ENCODE data around the gene GH2.
A peak's percentile ranks its signal among the peaks of the same experiment; 100 is the strongest.
"Not testable (repeated sequence)": the region's sequence is repeated elsewhere in the genome, so short reads cannot be mapped to it uniquely, and the experiment has no call there.

GH2 gene

GRCh38 chr17:63920050-63920449 is 38.3 kb upstream of the GH2 start:
- H3K9me3 ChIP-seq (ENCODE audit: control insufficient read depth, insufficient read depth, low read length) = not testable (repeated sequence)

GRCh38 chr17:63919311-63919723 is 37.6 kb upstream of the GH2 start:
- no peak overlapping the region for H3K27ac ChIP-seq (ENCODE audit: low read depth, low read length)
- no peaks in the 10 kb centered on the region; the same call in 1 of the 2 replicates for H3K4me1 ChIP-seq (ENCODE audit: control insufficient read depth, insufficient read depth, low read length)
- H3K36me3 ChIP-seq (ENCODE audit: control insufficient read depth, insufficient read depth, low read length) = no peaks in the 10 kb centered on the region
- no peaks in the 10 kb centered on the region for H3K9me3 ChIP-seq (ENCODE audit: control insufficient read depth, insufficient read depth, low read length)
- no peak overlapping the region for H3K9ac ChIP-seq (ENCODE audit: low read depth, low read length)
- H3K27me3 ChIP-seq (ENCODE audit: control insufficient read depth, insufficient read depth, low read length) = no peaks in the 10 kb centered on the region; the same call in 1 of the 2 replicates
- no peak overlapping the region for H3K4me3 ChIP-seq (ENCODE audit: low read depth, low read length)

More at GRCh38 chr17:63920050-63920449, 38.3 kb upstream of the GH2 start:
- not testable (repeated sequence) for H3K4me3 ChIP-seq (ENCODE audit: low read depth, low read length); H3K9ac ChIP-seq (ENCODE audit: low read depth, low read length); H3K27ac ChIP-seq (ENCODE audit: low read depth, low read length); H3K36me3 ChIP-seq (ENCODE audit: control insufficient read depth, insufficient read depth, low read length); H3K27me3 ChIP-seq (ENCODE audit: control insufficient read depth, insufficient read depth, low read length); H3K4me1 ChIP-seq (ENCODE audit: control insufficient read depth, insufficient read depth, low read length)

DNA sequence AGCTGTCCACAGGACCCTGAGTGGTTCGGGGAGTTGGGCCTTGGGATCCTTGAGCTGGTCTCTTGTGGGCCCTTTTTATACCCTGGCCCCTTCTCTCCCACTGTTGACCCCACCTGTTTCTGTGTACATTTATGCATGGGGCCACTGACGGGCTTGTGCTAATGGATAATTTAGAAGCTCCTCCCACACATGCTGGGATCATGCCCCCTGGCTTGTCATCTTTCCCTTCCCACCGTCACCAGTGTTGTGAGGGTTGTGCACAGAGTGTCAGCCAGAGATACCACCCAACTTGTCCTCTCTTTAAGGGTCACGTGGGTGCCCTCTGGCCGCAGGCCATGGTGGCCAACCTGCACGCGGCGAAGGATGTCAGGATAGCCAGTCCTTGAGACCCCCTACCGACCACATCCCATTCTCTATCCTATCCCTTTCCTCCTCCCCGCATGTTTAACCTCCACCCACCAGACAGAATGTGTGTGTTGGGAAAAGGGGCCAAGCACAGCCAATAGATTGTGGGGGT is 37.1 kb upstream of the GH2 start, which contains the start of gene GH1:
Gene GH1, minus strand, starts transcription at position 51 of the 517 bp plus-strand sequence. CDS start 63 bp downstream, outside the sequence.
- peak within 1 kb of the TSS; percentile 25; the same call in 1 of the 2 replicates for H3K4me3 ChIP-seq (ENCODE audit: low read depth, low read length)
- H3K27me3 ChIP-seq (ENCODE audit: control insufficient read depth, insufficient read depth, low read length); H3K36me3 ChIP-seq (ENCODE audit: control insufficient read depth, insufficient read depth, low read length); H3K27ac ChIP-seq (ENCODE audit: low read depth, low read length); H3K9me3 ChIP-seq (ENCODE audit: control insufficient read depth, insufficient read depth, low read length); H3K4me1 ChIP-seq (ENCODE audit: control insufficient read depth, insufficient read depth, low read length); H3K9ac ChIP-seq (ENCODE audit: low read depth, low read length): not testable (repeated sequence)

GRCh38 chr17:63918305-63918704 is 36.6 kb upstream of the GH2 start:
- H3K27me3 ChIP-seq (ENCODE audit: control insufficient read depth, insufficient read depth, low read length) = no peaks in the 10 kb centered on the region; the same call in 1 of the 2 replicates
- H3K4me1 ChIP-seq (ENCODE audit: control insufficient read depth, insufficient read depth, low read length) = no peaks in the 10 kb centered on the region; the same call in 1 of the 2 replicates
- H3K9ac ChIP-seq (ENCODE audit: low read depth, low read length) = no peak overlapping the region
- no peaks in the 10 kb centered on the region for H3K36me3 ChIP-seq (ENCODE audit: control insufficient read depth, insufficient read depth, low read length)
- H3K9me3 ChIP-seq (ENCODE audit: control insufficient read depth, insufficient read depth, low read length) = no peaks in the 10 kb centered on the region
- peak overlapping the region; percentile 25; the same call in 1 of the 2 replicates for H3K4me3 ChIP-seq (ENCODE audit: low read depth, low read length)
- no peak overlapping the region for H3K27ac ChIP-seq (ENCODE audit: low read depth, low read length)

DNA sequence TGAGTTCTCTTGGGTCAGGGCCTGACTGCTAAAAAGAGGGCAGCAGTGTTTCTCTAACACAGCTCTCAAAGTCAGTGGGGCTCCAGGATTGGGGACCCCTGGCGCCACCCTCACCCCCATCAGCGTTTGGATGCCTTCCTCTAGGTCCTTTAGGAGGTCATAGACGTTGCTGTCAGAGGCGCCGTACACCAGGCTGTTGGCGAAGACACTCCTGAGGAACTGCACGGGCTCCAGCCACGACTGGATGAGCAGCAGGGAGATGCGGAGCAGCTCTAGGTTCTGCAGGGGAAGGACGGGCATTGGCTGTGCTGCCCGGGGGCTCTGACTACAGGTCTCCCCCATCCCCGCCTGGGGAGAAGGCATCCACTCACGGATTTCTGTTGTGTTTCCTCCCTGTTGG is 35.9 kb upstream of the GH2 start:
- Histone ChIP-seq H3K9me3 (ENCODE audit: control insufficient read depth, insufficient read depth, low read length) (no peaks in the 10 kb centered on the region), H3K9ac (ENCODE audit: low read depth, low read length) (no peak overlapping the region), H3K36me3 (ENCODE audit: control insufficient read depth, insufficient read depth, low read length) (no peaks in the 10 kb centered on the region), H3K27me3 (ENCODE audit: control insufficient read depth, insufficient read depth, low read length) (no peaks in the 10 kb centered on the region; the same call in 1 of the 2 replicates), H3K4me1 (ENCODE audit: control insufficient read depth, insufficient read depth, low read length) (no peaks in the 10 kb centered on the region; the same call in 1 of the 2 replicates), H3K4me3 (ENCODE audit: low read depth, low read length) (no peak overlapping the region; the same call in 1 of the 2 replicates), H3K27ac (ENCODE audit: low read depth, low read length) (no peak overlapping the region)

DNA sequence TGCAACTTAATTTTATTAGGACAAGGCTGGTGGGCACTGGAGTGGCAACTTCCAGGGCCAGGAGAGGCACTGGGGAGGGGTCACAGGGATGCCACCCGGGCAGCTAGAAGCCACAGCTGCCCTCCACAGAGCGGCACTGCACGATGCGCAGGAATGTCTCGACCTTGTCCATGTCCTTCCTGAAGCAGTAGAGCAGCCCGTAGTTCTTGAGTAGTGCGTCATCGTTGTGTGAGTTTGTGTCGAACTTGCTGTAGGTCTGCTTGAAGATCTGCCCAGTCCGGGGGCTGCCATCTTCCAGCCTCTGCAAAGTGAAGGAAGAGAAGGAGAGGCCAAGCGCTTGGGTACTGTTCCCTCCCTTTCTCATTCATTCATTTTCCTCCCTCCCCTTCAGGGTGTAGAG is 35.5 kb upstream of the GH2 start:
- H3K4me1 ChIP-seq (ENCODE audit: control insufficient read depth, insufficient read depth, low read length); H3K9me3 ChIP-seq (ENCODE audit: control insufficient read depth, insufficient read depth, low read length); H3K36me3 ChIP-seq (ENCODE audit: control insufficient read depth, insufficient read depth, low read length): not testable (repeated sequence)

GRCh38 chr17:63916566-63917185 is 34.9 kb upstream of the GH2 start:
- no peak overlapping the region for H3K27ac ChIP-seq (ENCODE audit: low read depth, low read length)
- H3K27me3 ChIP-seq (ENCODE audit: control insufficient read depth, insufficient read depth, low read length) = no peaks in the 10 kb centered on the region; the same call in 1 of the 2 replicates
- H3K4me3 ChIP-seq (ENCODE audit: low read depth, low read length) = no peak overlapping the region
- H3K4me1 ChIP-seq (ENCODE audit: control insufficient read depth, insufficient read depth, low read length) = no peaks in the 10 kb centered on the region; the same call in 1 of the 2 replicates
- H3K9ac ChIP-seq (ENCODE audit: low read depth, low read length) = no peak overlapping the region
- H3K36me3 ChIP-seq (ENCODE audit: control insufficient read depth, insufficient read depth, low read length) = no peaks in the 10 kb centered on the region
- no peaks in the 10 kb centered on the region for H3K9me3 ChIP-seq (ENCODE audit: control insufficient read depth, insufficient read depth, low read length)

More for the DNA sequence above, 35.5 kb upstream of the GH2 start:
- not testable (repeated sequence) for H3K27ac ChIP-seq (ENCODE audit: low read depth, low read length); H3K9ac ChIP-seq (ENCODE audit: low read depth, low read length); H3K27me3 ChIP-seq (ENCODE audit: control insufficient read depth, insufficient read depth, low read length); H3K4me3 ChIP-seq (ENCODE audit: low read depth, low read length)

DNA sequence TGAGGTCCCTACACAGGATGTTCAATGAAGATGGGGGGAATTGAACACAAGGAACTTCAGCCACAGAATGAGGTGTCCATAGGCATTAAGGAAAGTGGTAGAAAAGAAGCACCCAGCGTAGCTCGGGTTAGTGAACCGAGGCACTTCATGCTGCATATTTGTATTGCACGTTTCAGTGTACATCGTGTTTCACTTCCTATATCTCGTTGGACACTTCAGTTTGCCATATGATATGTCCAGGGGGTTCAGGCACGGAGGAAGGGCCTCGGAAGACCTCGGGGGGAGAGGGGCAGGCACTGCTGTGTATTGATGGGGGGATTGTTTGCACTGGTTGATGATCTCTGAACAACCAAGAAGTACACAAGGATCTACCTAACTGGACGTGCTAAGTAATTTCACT is 34.0 kb upstream of the GH2 start:
- H3K4me1 ChIP-seq (ENCODE audit: control insufficient read depth, insufficient read depth, low read length); H3K9ac ChIP-seq (ENCODE audit: low read depth, low read length); H3K27ac ChIP-seq (ENCODE audit: low read depth, low read length); H3K4me3 ChIP-seq (ENCODE audit: low read depth, low read length); H3K36me3 ChIP-seq (ENCODE audit: control insufficient read depth, insufficient read depth, low read length); H3K9me3 ChIP-seq (ENCODE audit: control insufficient read depth, insufficient read depth, low read length); H3K27me3 ChIP-seq (ENCODE audit: control insufficient read depth, insufficient read depth, low read length): not testable (repeated sequence)

DNA sequence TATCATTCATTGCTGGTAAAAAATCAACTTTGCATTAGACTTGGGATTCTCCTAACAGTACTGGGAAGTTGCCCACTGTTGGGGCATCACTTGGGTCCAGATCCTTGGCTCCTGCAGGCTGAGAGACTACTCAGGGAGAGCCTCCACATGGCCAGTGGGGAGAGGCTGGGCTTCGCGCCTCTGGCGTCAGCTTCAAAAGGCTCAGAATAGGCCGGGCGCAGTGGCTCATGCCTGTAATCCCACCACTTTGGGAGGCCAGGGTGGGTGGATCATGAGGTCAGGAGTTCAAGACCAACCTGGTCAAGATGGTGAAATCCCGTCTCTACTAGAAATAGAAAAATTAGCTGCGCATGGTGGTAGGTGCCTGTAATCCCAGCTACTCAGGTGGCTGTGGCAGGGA is 32.7 kb upstream of the GH2 start:
- no peaks in the 10 kb centered on the region; the same call in 1 of the 2 replicates for H3K27me3 ChIP-seq (ENCODE audit: control insufficient read depth, insufficient read depth, low read length)
- no peak overlapping the region for H3K4me3 ChIP-seq (ENCODE audit: low read depth, low read length)
- no peaks in the 10 kb centered on the region; the same call in 1 of the 2 replicates for H3K4me1 ChIP-seq (ENCODE audit: control insufficient read depth, insufficient read depth, low read length)
- no peaks in the 10 kb centered on the region for H3K9me3 ChIP-seq (ENCODE audit: control insufficient read depth, insufficient read depth, low read length)
- no peaks in the 10 kb centered on the region for H3K36me3 ChIP-seq (ENCODE audit: control insufficient read depth, insufficient read depth, low read length)
- H3K27ac ChIP-seq (ENCODE audit: low read depth, low read length) = no peak overlapping the region
- H3K9ac ChIP-seq (ENCODE audit: low read depth, low read length) = no peak overlapping the region

GRCh38 chr17:63911657-63912100 is 29.9 kb upstream of the GH2 start:
- Histone ChIP-seq H3K36me3 (ENCODE audit: control insufficient read depth, insufficient read depth, low read length) (no peaks in the 10 kb centered on the region), H3K9ac (ENCODE audit: low read depth, low read length) (no peak overlapping the region), H3K27ac (ENCODE audit: low read depth, low read length) (no peak overlapping the region), H3K27me3 (ENCODE audit: control insufficient read depth, insufficient read depth, low read length) (no peaks in the 10 kb centered on the region), H3K9me3 (ENCODE audit: control insufficient read depth, insufficient read depth, low read length) (no peaks in the 10 kb centered on the region), H3K4me1 (ENCODE audit: control insufficient read depth, insufficient read depth, low read length) (peaks cover 13% of the 10 kb centered on the region), H3K4me3 (ENCODE audit: low read depth, low read length) (no peak overlapping the region)

DNA sequence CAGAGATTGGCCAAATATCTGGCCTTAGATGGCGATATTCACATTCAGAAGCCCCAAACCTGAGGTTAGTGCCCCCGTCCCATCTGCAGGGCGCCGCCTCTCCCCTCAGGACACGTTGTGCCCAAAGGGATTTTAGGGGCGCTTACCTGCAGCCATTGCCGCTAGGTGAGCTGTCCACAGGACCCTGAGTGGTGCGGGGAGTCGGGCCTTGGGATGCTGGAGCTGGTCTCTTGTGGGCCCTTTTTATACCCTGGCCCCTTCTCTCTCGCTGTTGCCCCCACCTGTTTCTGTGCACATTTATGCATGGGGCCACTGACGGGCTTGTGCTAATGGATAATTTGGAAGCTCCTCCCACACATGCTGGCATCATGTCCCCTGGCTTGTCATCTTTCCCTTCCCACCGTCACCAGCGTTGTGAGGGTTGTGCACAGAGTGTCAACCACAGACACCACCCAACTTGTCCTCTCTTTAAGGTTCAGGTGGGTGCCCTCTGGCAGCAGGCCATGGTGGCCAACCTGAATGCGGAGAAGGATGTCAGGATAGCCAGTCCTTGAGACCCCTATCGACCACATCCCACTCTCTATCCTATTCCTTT is 29.4 kb upstream of the GH2 start, which contains the start of gene CSHL1:
Gene CSHL1, minus strand, starts transcription at position 218 of the 595 bp plus-strand sequence. Its CDS starts 62 bp downstream, at position 156.
- Histone ChIP-seq H3K4me3 (ENCODE audit: low read depth, low read length) (no peak within 1 kb of the TSS), H3K27me3 (ENCODE audit: control insufficient read depth, insufficient read depth, low read length) (no peaks in the 10 kb centered on the region), H3K9me3 (ENCODE audit: control insufficient read depth, insufficient read depth, low read length) (no peaks in the 10 kb centered on the region), H3K36me3 (ENCODE audit: control insufficient read depth, insufficient read depth, low read length) (no peaks in the 10 kb centered on the region), H3K9ac (ENCODE audit: low read depth, low read length) (no peak within 1 kb of the TSS), H3K27ac (ENCODE audit: low read depth, low read length) (no peak within 1 kb of the TSS), H3K4me1 (ENCODE audit: control insufficient read depth, insufficient read depth, low read length) (peaks cover 13% of the 10 kb centered on the region)
